ENCODE data around the gene CNGA4. TPM values are rescaled to one million over a fixed set of nuclear protein-coding genes. Genes with fewer than 3 reads are reported as not detected.

CNGA4 gene
- total and polyA plus RNA-seq, 2 of the 4 experiments (the other 2 are of a cell fraction): under 0.01 to 0.12 TPM

GRCh38 chr11:6229911-6230310, 9.0 kb upstream of the CNGA4 start:
- Histone ChIP-seq H4K91ac (ENCODE audit: insufficient read depth, low read depth, low read length) (no peak overlapping the region), H3K9me3 (ENCODE audit: control insufficient read depth, insufficient read depth, low read length) (no peaks in the 10 kb centered on the region), H3K14ac (replicated peaks; ENCODE audit: low read depth, low read length) (no peak overlapping the region), H3K56ac (ENCODE audit: extremely low read depth, insufficient read depth, low read length) (no peak overlapping the region), H3K4me3 (ENCODE audit: insufficient read depth, low read depth, low read length) (no peak overlapping the region), H3K36me3 (ENCODE audit: control insufficient read depth, insufficient read depth, low read length) (no peaks in the 10 kb centered on the region), H3K18ac (ENCODE audit: low read depth, low read length) (no peak overlapping the region), H2BK120ac (ENCODE audit: low read depth, low read length) (no peak overlapping the region), H3K23ac (ENCODE audit: low read depth, low read length) (no peak overlapping the region), H2BK15ac (ENCODE audit: low read depth, low read length) (no peak overlapping the region), H4K20me1 (ENCODE audit: insufficient read depth, low read length) (no peaks in the 10 kb centered on the region), H4K5ac (ENCODE audit: low read depth, low read length) (no peak overlapping the region), H3K4me2 (ENCODE audit: low read depth, low read length) (no peak overlapping the region), H3K4me1 (ENCODE audit: control insufficient read depth, insufficient read depth, low read length) (0 out of 2 replicates have a peak, but pooled peaks cover 1% of the 10 kb centered on the region), H3K27me3 (ENCODE audit: control insufficient read depth, insufficient read depth, low read length) (no peaks in the 10 kb centered on the region), H2AK9ac (replicated peaks; ENCODE audit: low read depth, low read length, poor library complexity) (no peak overlapping the region), H4K8ac (ENCODE audit: low read depth in 2 of 2, low read length in 2 of 2) (no peak overlapping the region), H3K27ac (ENCODE audit: insufficient read depth, low read length) (no peak overlapping the region), H2AFZ (replicated peaks; ENCODE audit: low read length, poor library complexity) (no peak overlapping the region), H3K9ac (ENCODE audit: low read depth, low read length) (no peak overlapping the region), H2AK5ac (ENCODE audit: low read depth, low read length) (no peak overlapping the region), H3K79me1 (ENCODE audit: low read depth in 1 of 2, low read length in 2 of 2) (peaks cover 41 to 56% of the 10 kb centered on the region in 2 experiments), H2BK20ac (ENCODE audit: low read depth, low read length) (no peak overlapping the region), H3K9me1 (ENCODE audit: insufficient read depth, low read length) (0 out of 2 replicates have a peak, but pooled peaks cover 6% of the 10 kb centered on the region), H2BK5ac (ENCODE audit: low read depth, low read length, poor library complexity, severe bottlenecking) (no peak overlapping the region), H3K4ac (ENCODE audit: low read depth, low read length) (no peak overlapping the region)
- no TSS peak for BruUV-seq (replicated peaks)
- CTCF ChIA-PET: interaction anchor here (0.6 to 1.1 kb wide), 3 partner anchors 123 to 526 kb away, joined by 3 to 4 read pairs (median 3); no protein-coding TSS in a partner anchor
- in situ Hi-C loops (cut with MboI; ENCODE audit: low sequenced_read_pairs) (no loop called here), dilution Hi-C loops (cut with HindIII; ENCODE audit: low sequenced_read_pairs, unreplicated experiment) (no loop called here), intact Hi-C loops (cut with micrococcal nuclease) (no loop called here)
- ATAC-seq (ENCODE audit: low read depth) (no peak), DNase-seq (no peak)
- POLR2A ChIA-PET (ENCODE audit: unreplicated experiment): no interaction called here
- no CpG with 5 or more reads among the region's 2 CpGs for WGBS, 2 experiments (ENCODE audit: extremely low coverage in 2 of 2, insufficient read length in 1 of 2)
- TF ChIP-seq CEBPB (IDR thresholded peaks at IDR 0.05; ENCODE audit: low read depth, low read length) (no peak), RCOR1 (IDR thresholded peaks at IDR 0.05; ENCODE audit: insufficient replicate concordance, low read length) (no peak), SMC3 (IDR thresholded peaks at IDR 0.05; ENCODE audit: low read depth, low read length) (no peak), MAZ (IDR thresholded peaks at IDR 0.05; ENCODE audit: borderline replicate concordance, low read depth, low read length) (no peak)
